OCI-LY7 (cell line): ENCODE results near the gene PLA2G2D. TPM values are rescaled to one million over a fixed set of nuclear protein-coding genes. Genes with fewer than 3 reads are reported as not detected.

Experiments used
- BruUV-seq: library from RNA; stranded (reverse); fragments of 400-500 nt; replicated peaks from 2 replicates; lab custom pipeline; 2021; lab: Mats Ljungman, UMichigan
- CTCF ChIA-PET: fragments of 300-600 bp; sonication (Branson Sonifier 250); formaldehyde crosslinking; loops from one replicate; lab custom pipeline; 2022; ENCODE audit warnings: antibody characterized with exemption; ENCODE audit not compliant: unreplicated experiment; lab: Charles Lee
- POLR2A ChIA-PET: fragments of 300-600 bp; sonication (Branson Sonifier 250); formaldehyde crosslinking; loops from one replicate; lab custom pipeline; 2022; ENCODE audit warnings: antibody characterized with exemption; lab: Charles Lee
- DNase-seq: peaks from one replicate; pipeline ENCODE4 v3.0.0-alpha.2; 2015; ENCODE audit warnings: low spot score
- H2AFZ ChIP-seq: fragments of 200-600 bp; sonication (generic), shearing (Covaris generic); 2 replicates; pipeline ENCODE4 v1.6.1; 2014; ENCODE audit warnings: mild to moderate bottlenecking, antibody characterized with exemption, low read length, moderate library complexity
- H3K27ac ChIP-seq: fragments of 200-600 bp; sonication (generic); 2 replicates; pipeline ENCODE4 v1.5.1; 2014; ENCODE audit warnings: mixed run types, low read depth, mild to moderate bottlenecking, moderate library complexity, low read length, inconsistent platforms; ENCODE audit not compliant: poor library complexity, severe bottlenecking
- H3K36me3 ChIP-seq: fragments of 200-600 bp; sonication (generic); 2 replicates; pipeline ENCODE4 v1.6.1; 2014; ENCODE audit warnings: mild to moderate bottlenecking, antibody characterized with exemption, low read length, moderate library complexity, mixed read lengths; ENCODE audit not compliant: insufficient read depth
- H3K4me1 ChIP-seq: fragments of 200-600 bp; sonication (generic); 2 replicates; pipeline ENCODE4 v1.5.1; 2014; ENCODE audit warnings: mild to moderate bottlenecking, low read length; ENCODE audit not compliant: insufficient read depth, poor library complexity, severe bottlenecking
- H3K4me2 ChIP-seq: fragments of 200-600 bp; sonication (generic); 2 replicates; pipeline ENCODE4 v1.6.1; 2014; ENCODE audit warnings: mild to moderate bottlenecking, low read length
- H3K4me3 ChIP-seq: fragments of 200-600 bp; sonication (generic); 2 replicates; pipeline ENCODE4 v1.5.1; 2014; ENCODE audit warnings: mild to moderate bottlenecking, low read depth, low read length; ENCODE audit not compliant: poor library complexity, severe bottlenecking
- H3K79me2 ChIP-seq: fragments of 200-600 bp; sonication (generic); 2 replicates; pipeline ENCODE4 v1.6.1; 2016; ENCODE audit warnings: low read depth, mild to moderate bottlenecking, low read length, moderate library complexity, mixed read lengths; ENCODE audit not compliant: insufficient read depth
- H3K9me2 ChIP-seq: fragments of 200-600 bp; sonication (generic); 2 replicates; pipeline ENCODE4 v1.6.1; 2016; ENCODE audit warnings: mild to moderate bottlenecking, low read length, mixed read lengths; ENCODE audit not compliant: insufficient read depth
- H3K9me3 ChIP-seq: fragments of 200-600 bp; sonication (generic); 2 replicates; pipeline ENCODE4 v1.6.1; 2014; ENCODE audit warnings: mild to moderate bottlenecking, mixed run types, low read length, mixed read lengths
- H4K20me1 ChIP-seq: fragments of 200-600 bp; sonication (generic); 2 replicates; pipeline ENCODE4 v1.6.1; 2014; ENCODE audit warnings: mild to moderate bottlenecking, antibody characterized with exemption, low read length, moderate library complexity, mixed read lengths; ENCODE audit not compliant: insufficient read depth
- CTCF ChIP-seq: fragments of 200-600 bp; sonication (generic); conservative IDR thresholded peaks from 2 replicates; pipeline ENCODE4 v1.5.1; 2014; ENCODE audit warnings: mild to moderate bottlenecking, antibody characterized with exemption, low read length, moderate library complexity, mixed read lengths
- EZH2phosphoT487 ChIP-seq: fragments of 200-600 bp; sonication (generic); IDR thresholded peaks from 2 replicates; pipeline ENCODE4 v1.6.1; 2018; ENCODE audit warnings: low read depth, borderline replicate concordance, mild to moderate bottlenecking, mixed run types, antibody characterized with exemption, low read length, moderate library complexity, mixed read lengths
- intact Hi-C: fragments of 100-400 bp; cut with micrococcal nuclease; formaldehyde crosslinking; loops from one replicate; pipeline ENCODE4 v1.10.0; 2022; ENCODE audit not compliant: unreplicated experiment
- total RNA-seq, 2 experiments: library from RNA; depleted of rRNA in 1 of 2; stranded (reverse); fragments of >200 nt in 1 of 2; shearing (Covaris generic) in 1 of 2; gene quantifications; 2 replicates each; pipeline ENCODE4 v1.2.3, GENCODE V29; 2014 to 2022

Gene PLA2G2D
- total RNA-seq, 2 experiments from 2014 or later, result not detected

- ChIA-PET CTCF (no interaction called here), POLR2A (no interaction called here)
- Histone ChIP-seq H3K79me2 (no peaks in the 10 kb centered on the region), H3K4me2 (0 out of 2 replicates have a peak overlapping the region, but pooled peaks have one; percentile 13), H2AFZ (no peak overlapping the region), H3K27ac (no peak overlapping the region), H3K4me3 (no peak overlapping the region), H3K9me2 (no peaks in the 10 kb centered on the region), H3K36me3 (no peaks in the 10 kb centered on the region), H4K20me1 (no peaks in the 10 kb centered on the region), H3K9me3 (no peaks in the 10 kb centered on the region), H3K4me1 (no peaks in the 10 kb centered on the region)
- DNase-seq, result peak; percentile 58
- TF ChIP-seq EZH2phosphoT487, result no peak
- peak; percentile 81 for TF ChIP-seq CTCF
- no TSS peak for BruUV-seq
- intact Hi-C loops, result no loop called here
Observed at GRCh38 chr1:20087668-20088067, 31.7 kb downstream of the PLA2G2D start.

- no peaks in the 10 kb centered on the region for H3K9me2 ChIP-seq
- H3K4me3 ChIP-seq, result no peak overlapping the region
- no peaks in the 10 kb centered on the region for H3K79me2 ChIP-seq
- intact Hi-C loops, result no loop called here
- H3K9me3 ChIP-seq, result no peaks in the 10 kb centered on the region
- H4K20me1 ChIP-seq, result no peaks in the 10 kb centered on the region
- TF ChIP-seq CTCF, result no peak
- TF ChIP-seq EZH2phosphoT487, result no peak
- no peaks in the 10 kb centered on the region for H3K36me3 ChIP-seq
- no TSS peak for BruUV-seq
- no peak overlapping the region for H3K27ac ChIP-seq
- H2AFZ ChIP-seq, result no peak overlapping the region
- H3K4me1 ChIP-seq, result no peaks in the 10 kb centered on the region
- CTCF ChIA-PET, result interaction anchor here (0.6 kb wide), 1 partner anchor 40 kb away, joined by 3 read pairs; no protein-coding TSS in a partner anchor
- no peak overlapping the region for H3K4me2 ChIP-seq
- DNase-seq, result no peak
- POLR2A ChIA-PET, result no interaction called here
Observed at GRCh38 chr1:20086800-20087199, 32.5 kb downstream of the PLA2G2D start.

- ChIA-PET CTCF (no interaction called here), POLR2A (no interaction called here)
- no TSS peak for BruUV-seq
- no peaks in the 10 kb centered on the region for H4K20me1 ChIP-seq
- H2AFZ ChIP-seq, result no peak overlapping the region
- TF ChIP-seq CTCF (no peak), EZH2phosphoT487 (no peak)
- H3K9me2 ChIP-seq, result no peaks in the 10 kb centered on the region
- H3K27ac ChIP-seq, result no peak overlapping the region
- H3K4me2 ChIP-seq, result no peak overlapping the region
- peaks cover 29% of the 10 kb centered on the region for H3K4me1 ChIP-seq
- no peak overlapping the region for H3K4me3 ChIP-seq
- H3K79me2 ChIP-seq, result no peaks in the 10 kb centered on the region
- DNase-seq, result no peak
- H3K9me3 ChIP-seq, result no peaks in the 10 kb centered on the region
- no peaks in the 10 kb centered on the region for H3K36me3 ChIP-seq
- intact Hi-C loops, result no loop called here
Observed at GRCh38 chr1:20083178-20083944, 36.0 kb downstream of the PLA2G2D start.
